Pancreas (tissue), 10 donors: ENCODE data around the gene UBN2. TPM values are rescaled to one million over a fixed set of nuclear protein-coding genes. Genes with fewer than 3 reads are reported as not detected.

Source experiments
- ATAC-seq, 4 donors: fragments of 200-7000 bp; cut with Tn5 transposase; one replicate each; pipeline versions ENCODE4 v1.8.0 to v1.9.1; 2020; ENCODE audit warnings: mild to moderate bottlenecking in 4 of 4, moderate library complexity in 4 of 4
- DNase-seq, 6 donors: peaks; one replicate each; pipeline ENCODE4 v3.0.0-alpha.2; 2020
- FAIRE-seq: peaks from 2 replicates; lab custom pipeline; 2012; peaks lifted over from hg19 to GRCh38; lab: Jason Lieb, UNC
- H3K27ac ChIP-seq, 4 donors: fragments of 200-600 bp; sonication (generic); 1 replicate in 3 of 4; 2 replicates in 1 of 4; pipeline versions ENCODE4 v1.5.0 to v1.8.0; 2020
- H3K27me3 ChIP-seq, 4 donors: fragments of 200-600 bp; one replicate each; pipeline ENCODE4 v1.8.0; 2021
- H3K36me3 ChIP-seq, 3 donors: fragments of 200-600 bp; sonication (generic) in 1 of 3; one replicate each; pipeline versions ENCODE4 v1.5.0 to v1.8.0; 2020 to 2021
- H3K4me1 ChIP-seq, 3 donors: fragments of 200-600 bp; one replicate each; pipeline ENCODE4 v1.8.0; 2021
- H3K4me3 ChIP-seq, 4 donors: fragments of 200-600 bp; sonication (generic) in 2 of 4; one replicate each; pipeline versions ENCODE4 v1.5.0 to v1.8.0; 2020 to 2021
- H3K9me3 ChIP-seq, 4 donors: fragments of 200-600 bp; one replicate each; pipeline ENCODE4 v1.8.0; 2021
- CTCF ChIP-seq, 4 donors: fragments of 200-600 bp; sonication (generic) in 3 of 4; IDR thresholded peaks; one replicate each; pipeline versions ENCODE4 v1.5.0 to v1.8.0; 2021; ENCODE audit warnings: antibody characterized with exemption in 4 of 4
- WGBS, 2 donors: extraction: QIAGEN DNeasy Blood & Tissue Kit; methylation state at CpG; one replicate each; pipeline ENCODE4 v1.1.7; 2013; 5-methylcytosine and 5-hydroxymethylcytosine counted together
- intact Hi-C, 3 donors: fragments of 100-400 bp; cut with DNase I; formaldehyde crosslinking; loops; one replicate each; pipeline versions ENCODE4 v1.11.1 to v1.14.2; 2022
- polyA plus RNA-seq, 2 donors: library from polyadenylated mRNA; stranded (reverse); fragments of 200-250 nt; gene quantifications; one replicate each; pipeline ENCODE4 v1.2.3, GENCODE V29; 2013
- total RNA-seq, 6 donors: library from RNA; stranded (reverse); fragmentation: NEBNext Ultra II Directional in 4 of 6; extraction: Animal tissue kit (Norgen Biotek cat#: 25700) in 4 of 6; gene quantifications; one replicate each; pipeline versions ENCODE4 v1.2.1 to v1.2.4, GENCODE V29; 2021 to 2023
- donor health status: healthy with polysubstance abuse.
- donor health status: DM: no; HTN: no; CAD: no; lungs with moderate emphysema.
- donor health status: DM: no; HTN: no; CAD: no.
- donor health status: control.
- donor health status: control.
- donor health status: Bipolar disorder and iron deficiency.
- donor health status: DM: yes; HTN: yes; CAD: no.
- donor health status: DM: no; HTN: no; CAD: no.
- donor health status: DM: no; HTN: no; CAD: no.
- donor health status: DM: yes; HTN: yes; CAD: no.

Gene UBN2
- total and polyA plus RNA-seq, 8 donors = 2.9 to 20.3 (median 15.0) TPM

GRCh38 chr7:139246494-139246893 is 15.5 kb downstream of the UBN2 start:
- peaks cover 0 to 16% (median 0%) of the 10 kb centered on the region in 3 donors for H3K36me3 ChIP-seq
- 96 to 97% methylated on average over 5 of the region's 5 CpGs for WGBS, 2 donors
- no peak for ATAC-seq

GRCh38 chr7:139246905-139247304 is 15.9 kb downstream of the UBN2 start:
- FAIRE-seq = no peak
- H3K4me3 ChIP-seq = no peak overlapping the region
- H3K27ac ChIP-seq = no peak overlapping the region
- H3K9me3 ChIP-seq = no peaks in the 10 kb centered on the region
- 81 to 87% methylated on average over 5 of the region's 5 CpGs for WGBS, 2 donors
- no peak for ATAC-seq
- intact Hi-C loops = no loop called here
- peaks cover 0 to 16% (median 0%) of the 10 kb centered on the region in 3 donors for H3K36me3 ChIP-seq
- H3K27me3 ChIP-seq = no peaks in the 10 kb centered on the region
- H3K4me1 ChIP-seq = peaks cover 0 to 7% (median 0%) of the 10 kb centered on the region in 3 donors
- no peak for TF ChIP-seq CTCF (IDR thresholded peaks at IDR 0.05)
- DNase-seq = no peak

More at GRCh38 chr7:139246494-139246893, 15.5 kb downstream of the UBN2 start:
- no peak overlapping the region for H3K27ac ChIP-seq
- intact Hi-C loops = no loop called here
- no peak for TF ChIP-seq CTCF (IDR thresholded peaks at IDR 0.05)
- FAIRE-seq (no peak), DNase-seq (no peak)
- no peaks in the 10 kb centered on the region for H3K9me3 ChIP-seq
- no peak overlapping the region for H3K4me3 ChIP-seq
- peaks cover 0 to 7% (median 0%) of the 10 kb centered on the region in 3 donors for H3K4me1 ChIP-seq
- H3K27me3 ChIP-seq = no peaks in the 10 kb centered on the region

GRCh38 chr7:139249179-139249810 is 18.3 kb downstream of the UBN2 start:
- no peaks in the 10 kb centered on the region for H3K9me3 ChIP-seq
- H3K36me3 ChIP-seq = peaks cover 0 to 24% (median 0%) of the 10 kb centered on the region in 3 donors
- H3K27me3 ChIP-seq = no peaks in the 10 kb centered on the region
- 97% methylated on average over 4 of the region's 4 CpGs for WGBS, 2 donors
- DNase-seq = no peak
- no peak for TF ChIP-seq CTCF (IDR thresholded peaks at IDR 0.05)
- H3K27ac ChIP-seq = no peak overlapping the region
- ATAC-seq = no peak
- FAIRE-seq = no peak
- no peaks in the 10 kb centered on the region for H3K4me1 ChIP-seq
- intact Hi-C loops = no loop called here
- H3K4me3 ChIP-seq = no peak overlapping the region

GRCh38 chr7:139252451-139252850 is 21.4 kb downstream of the UBN2 start:
- ATAC-seq = peak in 1 of 4 donors; percentile 31
- H3K4me1 ChIP-seq = no peaks in the 10 kb centered on the region
- H3K4me3 ChIP-seq = no peak overlapping the region
- DNase-seq = no peak
- 83 to 91% methylated on average over 3 of the region's 3 CpGs for WGBS, 2 donors
- TF ChIP-seq CTCF (IDR thresholded peaks at IDR 0.05) = no peak
- H3K36me3 ChIP-seq = peaks cover 0 to 16% (median 0%) of the 10 kb centered on the region in 3 donors
- H3K27me3 ChIP-seq = no peaks in the 10 kb centered on the region
- no peak overlapping the region for H3K27ac ChIP-seq
- no peaks in the 10 kb centered on the region for H3K9me3 ChIP-seq
- no peak for FAIRE-seq
- intact Hi-C loops = no loop called here

GRCh38 chr7:139254281-139254680 is 23.2 kb downstream of the UBN2 start:
- Histone ChIP-seq H3K4me3 (no peak overlapping the region), H3K4me1 (no peaks in the 10 kb centered on the region), H3K27me3 (no peaks in the 10 kb centered on the region), H3K9me3 (no peaks in the 10 kb centered on the region), H3K36me3 (peaks cover 0 to 20% (median 0%) of the 10 kb centered on the region in 3 donors), H3K27ac (no peak overlapping the region)
- intact Hi-C loops = no loop called here
- 83 to 87% methylated on average over 6 of the region's 6 CpGs for WGBS, 2 donors
- TF ChIP-seq CTCF (IDR thresholded peaks at IDR 0.05) = no peak
- DNase-seq = no peak
- FAIRE-seq = no peak
- ATAC-seq = no peak
